Neural crest cell (in vitro differentiated cells): ENCODE measurements around the gene RXRA. TPM values are rescaled to one million over a fixed set of nuclear protein-coding genes. Genes with fewer than 3 reads are reported as not detected.

Experiments used
- DNase-seq: peaks from one replicate; pipeline ENCODE4 v3.0.0; 2021; ENCODE audit warnings: low read depth, mixed read lengths, low spot score
- H3K27ac Mint-ChIP-seq: one replicate; pipeline ENCODE4 v1.8.0; 2021; ENCODE audit warnings: mild to moderate bottlenecking, mixed read lengths; ENCODE audit not compliant: unreplicated experiment
- H3K27me3 Mint-ChIP-seq: 2 replicates; pipeline ENCODE4 v1.8.0; 2021; ENCODE audit warnings: low read depth, mild to moderate bottlenecking, mixed read lengths
- H3K36me3 Mint-ChIP-seq: 2 replicates; pipeline ENCODE4 v1.8.0; 2021; ENCODE audit warnings: low read depth, mild to moderate bottlenecking, mixed read lengths
- H3K4me1 Mint-ChIP-seq: 2 replicates; pipeline ENCODE4 v1.8.0; 2021; ENCODE audit warnings: mixed read lengths
- H3K4me3 Mint-ChIP-seq: one replicate; pipeline ENCODE4 v1.8.0; 2021; ENCODE audit warnings: mild to moderate bottlenecking, mixed read lengths
- H3K9me3 Mint-ChIP-seq: 2 replicates; pipeline ENCODE4 v1.8.0; 2021; ENCODE audit warnings: mixed read lengths
- CTCF ChIP-seq: fragments of 200-600 bp; sonication (generic); conservative IDR thresholded peaks from 2 replicates; pipeline ENCODE4 v1.5.0; 2021; ENCODE audit warnings: antibody characterized with exemption, mild to moderate bottlenecking
- total RNA-seq: library from RNA; stranded (reverse); gene quantifications from 2 replicates; pipeline ENCODE4 v1.2.1, GENCODE V29; 2021

The RXRA gene
- total RNA-seq, 1 donor from 2014 or later: 41.2 TPM

DNA sequence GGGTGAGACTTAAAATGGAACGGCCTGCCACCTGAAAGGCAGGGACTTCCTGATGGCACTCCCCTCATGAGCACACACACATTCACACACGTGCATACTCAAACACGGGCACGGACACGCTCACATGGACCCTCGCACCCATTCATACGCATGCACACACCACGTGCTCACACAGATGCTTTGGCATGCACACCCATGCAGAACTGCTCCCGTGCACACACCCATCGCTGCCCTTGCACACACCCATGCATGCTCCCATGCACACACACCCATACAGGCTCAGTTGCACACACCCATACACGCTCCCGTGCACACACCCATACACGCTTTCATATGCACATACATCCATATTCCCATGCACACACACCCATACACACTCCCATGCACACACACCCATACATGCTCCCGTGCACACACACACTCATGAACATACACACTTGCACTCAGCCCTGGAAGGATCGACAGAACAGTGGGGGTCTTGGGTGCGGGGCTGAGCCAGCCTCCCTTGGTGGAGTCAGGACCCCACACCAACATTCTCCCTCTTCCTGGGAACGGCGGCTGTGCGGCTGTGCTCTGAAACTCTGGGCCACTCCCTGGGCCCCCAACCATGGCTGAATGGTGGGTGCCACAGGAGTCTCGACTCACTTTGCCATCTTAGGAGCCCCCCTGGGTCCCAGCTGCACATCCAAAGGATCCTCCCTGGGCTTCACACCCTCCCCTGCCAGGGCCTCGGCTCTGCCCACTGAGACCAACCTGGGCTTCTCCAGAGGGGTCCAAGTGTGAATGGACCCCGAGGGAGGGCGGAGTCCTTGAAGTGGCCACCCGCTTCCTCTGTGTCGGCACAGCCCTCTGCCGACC lies 115.2 kb downstream of the RXRA start:
- DNase-seq: no peak
- H3K9me3 Mint-ChIP-seq: no peaks in the 10 kb centered on the region
- no peaks in the 10 kb centered on the region for H3K36me3 Mint-ChIP-seq
- no peak overlapping the region for H3K27ac Mint-ChIP-seq
- H3K4me3 Mint-ChIP-seq: no peak overlapping the region
- TF ChIP-seq CTCF: no peak
- peaks cover 9% of the 10 kb centered on the region for H3K4me1 Mint-ChIP-seq
- peaks cover 8% of the 10 kb centered on the region for H3K27me3 Mint-ChIP-seq

DNA sequence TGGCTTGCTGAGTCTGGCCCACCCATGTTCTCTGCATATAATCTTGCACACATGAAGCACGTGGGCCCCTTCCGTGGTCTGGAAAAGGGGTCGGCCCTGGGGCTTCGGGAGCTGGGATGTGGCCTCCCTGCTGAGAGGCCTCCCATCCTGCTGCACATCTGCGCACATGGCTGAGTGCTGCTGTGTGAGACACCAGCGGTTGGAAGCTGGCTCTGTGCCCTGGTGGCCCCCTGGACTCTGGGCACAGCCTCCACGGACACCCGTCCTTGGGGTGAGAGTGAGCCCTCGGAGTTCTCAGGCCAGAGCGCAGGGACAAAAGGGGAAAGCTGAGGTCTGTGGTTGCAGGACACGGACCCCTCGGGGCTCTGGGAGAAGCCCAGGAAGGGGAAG lies 115.8 kb downstream of the RXRA start:
- Mint-ChIP-seq H3K36me3 (no peaks in the 10 kb centered on the region), H3K27me3 (peaks cover 8% of the 10 kb centered on the region), H3K9me3 (no peaks in the 10 kb centered on the region), H3K27ac (peak overlapping the region; percentile 75), H3K4me1 (peaks cover 8% of the 10 kb centered on the region), H3K4me3 (no peak overlapping the region)
- no peak for TF ChIP-seq CTCF
- DNase-seq: no peak

GRCh38 chr9:134442486-134443173 lies 116.4 kb downstream of the RXRA start:
- Mint-ChIP-seq H3K27me3 (peaks cover 8% of the 10 kb centered on the region), H3K4me1 (peaks cover 8% of the 10 kb centered on the region), H3K4me3 (no peak overlapping the region), H3K9me3 (no peaks in the 10 kb centered on the region), H3K27ac (no peak overlapping the region), H3K36me3 (no peaks in the 10 kb centered on the region)
- DNase-seq: no peak
- TF ChIP-seq CTCF: no peak

- H3K27ac Mint-ChIP-seq: no peak overlapping the region
Observed at GRCh38 chr9:134443174-134444037, 117.2 kb downstream of the RXRA start.

More at GRCh38 chr9:134443174-134444037, 117.2 kb downstream of the RXRA start:
- peak; percentile 99 for TF ChIP-seq CTCF
- DNase-seq: peak; percentile 74
- H3K9me3 Mint-ChIP-seq: no peaks in the 10 kb centered on the region
- no peaks in the 10 kb centered on the region for H3K36me3 Mint-ChIP-seq
- H3K4me1 Mint-ChIP-seq: peaks cover 8% of the 10 kb centered on the region
- H3K4me3 Mint-ChIP-seq: peak overlapping the region; percentile 38
- peaks cover 8% of the 10 kb centered on the region for H3K27me3 Mint-ChIP-seq
